GM23338 (cell line): ENCODE results near the gene KCNMA1. TPM values are rescaled to one million over a fixed set of nuclear protein-coding genes. Genes with fewer than 3 reads are reported as not detected.

Experiments
- ATAC-seq: fragments of 200-7000 bp; cut with Tn5 transposase; 3 replicates; pipeline ENCODE4 v1.9.1; 2020
- DNase-seq: peaks from one replicate; pipeline ENCODE4 v3.0.0-alpha.2; 2015; ENCODE audit warnings: low spot score
- H2AFZ ChIP-seq: fragments of 200-600 bp; sonication (generic); 2 replicates; pipeline ENCODE4 v1.8.0; 2016; ENCODE audit warnings: antibody characterized with exemption, mild to moderate bottlenecking, moderate library complexity
- H3F3A ChIP-seq: fragments of 200-600 bp; sonication (generic); replicated peaks from 2 replicates; pipeline ENCODE4 v1.8.0; 2017; ENCODE audit warnings: antibody characterized with exemption, mixed run types, low read depth
- H3K27ac ChIP-seq: fragments of 200-600 bp; sonication (generic); 2 replicates; pipeline ENCODE4 v1.6.1; 2016; ENCODE audit warnings: low read depth
- H3K27me3 ChIP-seq: fragments of 200-600 bp; sonication (generic); 2 replicates; pipeline ENCODE4 v1.8.0; 2016; ENCODE audit warnings: mild to moderate bottlenecking, mixed run types, moderate library complexity; ENCODE audit not compliant: insufficient read depth
- H3K36me3 ChIP-seq: fragments of 200-600 bp; sonication (generic); 2 replicates; pipeline ENCODE4 v1.8.0; 2016; ENCODE audit warnings: mild to moderate bottlenecking; ENCODE audit not compliant: insufficient read depth
- H3K4me1 ChIP-seq: fragments of 200-600 bp; sonication (generic); 2 replicates; pipeline ENCODE4 v1.8.0; 2016; ENCODE audit warnings: mild to moderate bottlenecking, moderate library complexity; ENCODE audit not compliant: insufficient read depth
- H3K4me2 ChIP-seq: fragments of 200-600 bp; sonication (generic); 2 replicates; pipeline ENCODE4 v1.7.1; 2017; ENCODE audit warnings: mixed run types
- H3K4me3 ChIP-seq: fragments of 200-600 bp; sonication (generic); 2 replicates; pipeline ENCODE4 v1.6.1; 2016; ENCODE audit warnings: mixed run types
- H3K79me2 ChIP-seq: fragments of 200-600 bp; sonication (generic); replicated peaks from 2 replicates; pipeline ENCODE4 v1.8.0; 2017; ENCODE audit warnings: mild to moderate bottlenecking; ENCODE audit not compliant: insufficient read depth
- H3K9me2 ChIP-seq: fragments of 200-600 bp; sonication (generic); 2 replicates; pipeline ENCODE4 v1.8.0; 2017; ENCODE audit not compliant: insufficient read depth
- H4K20me1 ChIP-seq: fragments of 200-600 bp; sonication (generic); replicated peaks from 2 replicates; pipeline ENCODE4 v1.8.0; 2017; ENCODE audit warnings: mild to moderate bottlenecking; ENCODE audit not compliant: insufficient read depth
- H3K27ac Mint-ChIP-seq: 2 replicates; pipeline ENCODE4 v1.8.0; 2020; ENCODE audit warnings: inconsistent platforms, mild to moderate bottlenecking, moderate library complexity, mixed read lengths
- H3K27me3 Mint-ChIP-seq: 3 replicates; pipeline ENCODE4 v1.8.0; 2022; ENCODE audit warnings: low read depth, mild to moderate bottlenecking, moderate library complexity, mixed read lengths, inconsistent platforms; ENCODE audit not compliant: insufficient read depth, poor library complexity
- H3K36me3 Mint-ChIP-seq: 3 replicates; pipeline ENCODE4 v1.8.0; 2021; ENCODE audit warnings: low read depth, mild to moderate bottlenecking, inconsistent platforms, moderate library complexity, mixed read lengths
- H3K4me1 Mint-ChIP-seq: 3 replicates; pipeline ENCODE4 v1.8.0; 2020; ENCODE audit warnings: mild to moderate bottlenecking, inconsistent platforms, mixed read lengths
- H3K4me3 Mint-ChIP-seq: 3 replicates; pipeline ENCODE4 v1.8.0; 2021; ENCODE audit warnings: moderate library complexity, mild to moderate bottlenecking, inconsistent platforms, mixed read lengths
- H3K9me3 Mint-ChIP-seq: 3 replicates; pipeline ENCODE4 v1.8.0; 2020; ENCODE audit warnings: moderate library complexity, mild to moderate bottlenecking, inconsistent platforms, mixed read lengths
- CREB1 ChIP-seq: fragments of 250-450 bp; sonication (Bioruptor Pico); IDR thresholded peaks from 2 replicates; pipeline ENCODE4 v1.5.0; 2020; ENCODE audit warnings: low read depth, mild to moderate bottlenecking, moderate library complexity
- EZH2 ChIP-seq: fragments of 200-600 bp; sonication (generic); IDR thresholded peaks from one replicate; pipeline ENCODE4 v1.8.0; 2017; ENCODE audit warnings: antibody characterized with exemption, mild to moderate bottlenecking, low read depth; ENCODE audit not compliant: unreplicated experiment
- EZH2phosphoT487 ChIP-seq: fragments of 200-600 bp; sonication (generic); IDR thresholded peaks from one replicate; pipeline ENCODE4 v1.8.1; 2018; ENCODE audit warnings: antibody characterized with exemption; ENCODE audit not compliant: unreplicated experiment
- JUNB ChIP-seq: IDR thresholded peaks from one replicate; pipeline ENCODE4 v1.6.1; 2016; ENCODE audit warnings: antibody characterized with exemption; ENCODE audit not compliant: unreplicated experiment
- NANOG ChIP-seq: IDR thresholded peaks from 2 replicates; pipeline ENCODE4 v1.6.1; 2016; ENCODE audit warnings: antibody characterized with exemption, borderline replicate concordance
- POLR2AphosphoS5 ChIP-seq: IDR thresholded peaks from 2 replicates; pipeline ENCODE4 v1.6.1; 2016; ENCODE audit warnings: antibody characterized with exemption, low read depth
- STAT1 ChIP-seq: IDR thresholded peaks from one replicate; pipeline ENCODE4 v1.6.1; 2016; ENCODE audit warnings: antibody characterized with exemption; ENCODE audit not compliant: unreplicated experiment
- ZNF114 ChIP-seq: fragments of 250-450 bp; sonication (Bioruptor Pico); IDR thresholded peaks from 2 replicates; pipeline ENCODE4 v1.5.0; 2020; ENCODE audit warnings: mild to moderate bottlenecking, moderate library complexity
- ZNF331 ChIP-seq: fragments of 250-450 bp; sonication (Bioruptor Pico); IDR thresholded peaks from 2 replicates; pipeline ENCODE4 v1.5.0; 2020; ENCODE audit warnings: low read depth, mild to moderate bottlenecking, moderate library complexity
- polyA plus RNA-seq: library from polyadenylated mRNA; unstranded; fragments of >200 nt; fragmentation: Nextera tagmentation; extraction: Ambion mirVana; gene quantifications from 2 replicates; pipeline ENCODE4 v1.2.1, GENCODE V29; 2016
- total RNA-seq: library from RNA; depleted of rRNA; stranded (reverse); fragments of >200 nt; shearing (Covaris generic); gene quantifications from 2 replicates; pipeline ENCODE4 v1.2.3, GENCODE V29; 2014
- TF ChIP-seq, protein P1 (sequence below): IDR thresholded peaks from 2 replicates; pipeline ENCODE4 v1.6.1; 2016; ENCODE audit warnings: antibody characterized with exemption
- TF ChIP-seq, protein P2 (sequence below), 2 experiments: fragments of 200-600 bp in 1 of 2; sonication (generic) in 1 of 2; conservative IDR thresholded peaks; 2 replicates each; pipeline versions ENCODE4 v1.5.1 to v1.6.1; 2016 to 2017; ENCODE audit warnings: antibody characterized with exemption in 2 of 2, low read depth in 2 of 2, mild to moderate bottlenecking in 2 of 2, moderate library complexity in 1 of 2
- TF ChIP-seq, protein P3 (sequence below): fragments of 250-450 bp; sonication (Bioruptor Pico); IDR thresholded peaks from 2 replicates; pipeline ENCODE4 v1.5.0; 2020; ENCODE audit warnings: mild to moderate bottlenecking, moderate library complexity

KCNMA1 gene
- total and polyA plus RNA-seq, 2 experiments from 2014 or later = 8.2 to 9.0 TPM

DNA sequence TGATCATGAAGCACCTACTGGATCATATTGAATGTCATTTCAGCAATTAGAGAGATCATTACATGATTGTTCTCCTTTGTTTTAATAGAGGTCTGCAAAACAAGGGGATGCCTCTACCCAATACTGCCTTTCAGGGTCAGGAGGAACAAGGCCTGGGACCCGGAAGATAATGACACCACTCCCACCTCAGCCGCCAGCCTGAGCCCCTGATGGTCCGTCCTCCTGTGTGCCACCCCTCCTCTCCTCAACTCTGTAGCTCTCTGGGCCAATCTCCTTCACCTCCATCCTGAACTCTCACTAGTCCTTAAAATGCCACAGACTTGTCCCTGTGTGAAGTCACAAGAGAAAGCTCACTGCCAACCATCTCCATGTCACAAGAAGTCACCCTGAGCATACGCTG, 38.0 kb downstream of the KCNMA1 start (continued):
- no peak for TF ChIP-seq JUNB
- TF ChIP-seq CREB1 (CRISPR knock-in tag) = no peak

DNA sequence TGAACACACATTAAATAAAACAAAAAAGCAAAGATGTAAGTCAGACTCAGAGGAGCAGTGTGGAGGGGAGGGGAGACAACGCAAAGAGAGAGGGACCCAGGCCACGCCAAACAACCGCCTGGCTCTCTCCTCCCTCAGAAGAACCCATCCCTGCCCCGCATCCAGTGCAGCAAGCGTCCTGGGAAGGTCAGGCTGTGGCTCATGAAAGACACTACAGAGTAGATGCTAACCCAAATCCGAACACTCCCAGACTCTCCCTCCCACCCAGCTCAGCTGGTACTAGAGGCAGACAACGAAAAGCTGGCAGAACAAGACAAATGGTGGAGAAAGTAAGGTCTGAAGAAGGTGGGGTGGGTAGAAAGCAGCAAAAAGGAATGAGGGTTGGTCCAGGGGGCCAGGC, 39.0 kb downstream of the KCNMA1 start:
- no peaks in the 10 kb centered on the region; the same call in 1 of the 2 replicates for H3K36me3 ChIP-seq
- H3K79me2 ChIP-seq = no peaks in the 10 kb centered on the region
- TF ChIP-seq ZNF331 (CRISPR knock-in tag) (no peak), EZH2 (no peak), EZH2phosphoT487 (no peak), POLR2AphosphoS5 (no peak), JUNB (no peak), NANOG (no peak), ZNF114 (CRISPR knock-in tag) (no peak), STAT1 (no peak)
- TF ChIP-seq, protein P1, sequence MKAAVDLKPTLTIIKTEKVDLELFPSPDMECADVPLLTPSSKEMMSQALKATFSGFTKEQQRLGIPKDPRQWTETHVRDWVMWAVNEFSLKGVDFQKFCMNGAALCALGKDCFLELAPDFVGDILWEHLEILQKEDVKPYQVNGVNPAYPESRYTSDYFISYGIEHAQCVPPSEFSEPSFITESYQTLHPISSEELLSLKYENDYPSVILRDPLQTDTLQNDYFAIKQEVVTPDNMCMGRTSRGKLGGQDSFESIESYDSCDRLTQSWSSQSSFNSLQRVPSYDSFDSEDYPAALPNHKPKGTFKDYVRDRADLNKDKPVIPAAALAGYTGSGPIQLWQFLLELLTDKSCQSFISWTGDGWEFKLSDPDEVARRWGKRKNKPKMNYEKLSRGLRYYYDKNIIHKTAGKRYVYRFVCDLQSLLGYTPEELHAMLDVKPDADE = no peak
- TF ChIP-seq, protein P2, sequence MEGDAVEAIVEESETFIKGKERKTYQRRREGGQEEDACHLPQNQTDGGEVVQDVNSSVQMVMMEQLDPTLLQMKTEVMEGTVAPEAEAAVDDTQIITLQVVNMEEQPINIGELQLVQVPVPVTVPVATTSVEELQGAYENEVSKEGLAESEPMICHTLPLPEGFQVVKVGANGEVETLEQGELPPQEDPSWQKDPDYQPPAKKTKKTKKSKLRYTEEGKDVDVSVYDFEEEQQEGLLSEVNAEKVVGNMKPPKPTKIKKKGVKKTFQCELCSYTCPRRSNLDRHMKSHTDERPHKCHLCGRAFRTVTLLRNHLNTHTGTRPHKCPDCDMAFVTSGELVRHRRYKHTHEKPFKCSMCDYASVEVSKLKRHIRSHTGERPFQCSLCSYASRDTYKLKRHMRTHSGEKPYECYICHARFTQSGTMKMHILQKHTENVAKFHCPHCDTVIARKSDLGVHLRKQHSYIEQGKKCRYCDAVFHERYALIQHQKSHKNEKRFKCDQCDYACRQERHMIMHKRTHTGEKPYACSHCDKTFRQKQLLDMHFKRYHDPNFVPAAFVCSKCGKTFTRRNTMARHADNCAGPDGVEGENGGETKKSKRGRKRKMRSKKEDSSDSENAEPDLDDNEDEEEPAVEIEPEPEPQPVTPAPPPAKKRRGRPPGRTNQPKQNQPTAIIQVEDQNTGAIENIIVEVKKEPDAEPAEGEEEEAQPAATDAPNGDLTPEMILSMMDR (conservative IDR thresholded peaks at IDR 0.05; ENCODE audit: low read depth in 2 of 2) = no peak
- TF ChIP-seq, protein P3, sequence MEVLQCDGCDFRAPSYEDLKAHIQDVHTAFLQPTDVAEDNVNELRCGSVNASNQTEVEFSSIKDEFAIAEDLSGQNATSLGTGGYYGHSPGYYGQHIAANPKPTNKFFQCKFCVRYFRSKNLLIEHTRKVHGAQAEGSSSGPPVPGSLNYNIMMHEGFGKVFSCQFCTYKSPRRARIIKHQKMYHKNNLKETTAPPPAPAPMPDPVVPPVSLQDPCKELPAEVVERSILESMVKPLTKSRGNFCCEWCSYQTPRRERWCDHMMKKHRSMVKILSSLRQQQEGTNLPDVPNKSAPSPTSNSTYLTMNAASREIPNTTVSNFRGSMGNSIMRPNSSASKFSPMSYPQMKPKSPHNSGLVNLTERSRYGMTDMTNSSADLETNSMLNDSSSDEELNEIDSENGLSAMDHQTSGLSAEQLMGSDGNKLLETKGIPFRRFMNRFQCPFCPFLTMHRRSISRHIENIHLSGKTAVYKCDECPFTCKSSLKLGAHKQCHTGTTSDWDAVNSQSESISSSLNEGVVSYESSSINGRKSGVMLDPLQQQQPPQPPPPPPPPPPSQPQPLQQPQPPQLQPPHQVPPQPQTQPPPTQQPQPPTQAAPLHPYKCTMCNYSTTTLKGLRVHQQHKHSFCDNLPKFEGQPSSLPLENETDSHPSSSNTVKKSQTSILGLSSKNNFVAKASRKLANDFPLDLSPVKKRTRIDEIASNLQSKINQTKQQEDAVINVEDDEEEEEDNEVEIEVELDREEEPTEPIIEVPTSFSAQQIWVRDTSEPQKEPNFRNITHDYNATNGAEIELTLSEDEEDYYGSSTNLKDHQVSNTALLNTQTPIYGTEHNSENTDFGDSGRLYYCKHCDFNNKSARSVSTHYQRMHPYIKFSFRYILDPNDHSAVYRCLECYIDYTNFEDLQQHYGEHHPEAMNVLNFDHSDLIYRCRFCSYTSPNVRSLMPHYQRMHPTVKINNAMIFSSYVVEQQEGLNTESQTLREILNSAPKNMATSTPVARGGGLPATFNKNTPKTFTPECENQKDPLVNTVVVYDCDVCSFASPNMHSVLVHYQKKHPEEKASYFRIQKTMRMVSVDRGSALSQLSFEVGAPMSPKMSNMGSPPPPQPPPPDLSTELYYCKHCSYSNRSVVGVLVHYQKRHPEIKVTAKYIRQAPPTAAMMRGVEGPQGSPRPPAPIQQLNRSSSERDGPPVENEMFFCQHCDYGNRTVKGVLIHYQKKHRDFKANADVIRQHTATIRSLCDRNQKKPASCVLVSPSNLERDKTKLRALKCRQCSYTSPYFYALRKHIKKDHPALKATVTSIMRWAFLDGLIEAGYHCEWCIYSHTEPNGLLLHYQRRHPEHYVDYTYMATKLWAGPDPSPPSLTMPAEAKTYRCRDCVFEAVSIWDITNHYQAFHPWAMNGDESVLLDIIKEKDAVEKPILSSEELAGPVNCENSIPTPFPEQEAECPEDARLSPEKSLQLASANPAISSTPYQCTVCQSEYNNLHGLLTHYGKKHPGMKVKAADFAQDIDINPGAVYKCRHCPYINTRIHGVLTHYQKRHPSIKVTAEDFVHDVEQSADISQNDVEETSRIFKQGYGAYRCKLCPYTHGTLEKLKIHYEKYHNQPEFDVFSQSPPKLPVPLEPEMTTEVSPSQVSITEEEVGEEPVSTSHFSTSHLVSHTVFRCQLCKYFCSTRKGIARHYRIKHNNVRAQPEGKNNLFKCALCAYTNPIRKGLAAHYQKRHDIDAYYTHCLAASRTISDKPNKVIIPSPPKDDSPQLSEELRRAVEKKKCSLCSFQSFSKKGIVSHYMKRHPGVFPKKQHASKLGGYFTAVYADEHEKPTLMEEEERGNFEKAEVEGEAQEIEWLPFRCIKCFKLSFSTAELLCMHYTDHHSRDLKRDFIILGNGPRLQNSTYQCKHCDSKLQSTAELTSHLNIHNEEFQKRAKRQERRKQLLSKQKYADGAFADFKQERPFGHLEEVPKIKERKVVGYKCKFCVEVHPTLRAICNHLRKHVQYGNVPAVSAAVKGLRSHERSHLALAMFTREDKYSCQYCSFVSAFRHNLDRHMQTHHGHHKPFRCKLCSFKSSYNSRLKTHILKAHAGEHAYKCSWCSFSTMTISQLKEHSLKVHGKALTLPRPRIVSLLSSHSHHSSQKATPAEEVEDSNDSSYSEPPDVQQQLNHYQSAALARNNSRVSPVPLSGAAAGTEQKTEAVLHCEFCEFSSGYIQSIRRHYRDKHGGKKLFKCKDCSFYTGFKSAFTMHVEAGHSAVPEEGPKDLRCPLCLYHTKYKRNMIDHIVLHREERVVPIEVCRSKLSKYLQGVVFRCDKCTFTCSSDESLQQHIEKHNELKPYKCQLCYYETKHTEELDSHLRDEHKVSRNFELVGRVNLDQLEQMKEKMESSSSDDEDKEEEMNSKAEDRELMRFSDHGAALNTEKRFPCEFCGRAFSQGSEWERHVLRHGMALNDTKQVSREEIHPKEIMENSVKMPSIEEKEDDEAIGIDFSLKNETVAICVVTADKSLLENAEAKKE (CRISPR knock-in tag) = no peak
- no peaks in the 10 kb centered on the region for H3K27me3 ChIP-seq
- Mint-ChIP-seq H3K4me3 (no peak overlapping the region), H3K27ac (no peak overlapping the region), H3K36me3 (no peaks in the 10 kb centered on the region), H3K4me1 (peaks cover 14% of the 10 kb centered on the region), H3K27me3 (peaks cover 3% of the 10 kb centered on the region), H3K9me3 (no peaks in the 10 kb centered on the region)
- no peaks in the 10 kb centered on the region; the same call in 1 of the 2 replicates for H4K20me1 ChIP-seq
- ATAC-seq (no peak), DNase-seq (no peak)
- H2AFZ ChIP-seq = no peak overlapping the region
- H3K4me2 ChIP-seq = no peak overlapping the region
- H3K4me3 ChIP-seq = no peak overlapping the region
- H3K9me2 ChIP-seq = peaks cover 4% of the 10 kb centered on the region; the same call in 1 of the 2 replicates
- no peaks in the 10 kb centered on the region for H3F3A ChIP-seq
- H3K4me1 ChIP-seq = peaks cover 8% of the 10 kb centered on the region; the same call in 1 of the 2 replicates
- no peak overlapping the region for H3K27ac ChIP-seq
